ENCODE data around the gene ADA. TPM values are rescaled to one million over a fixed set of nuclear protein-coding genes. Genes with fewer than 3 reads are reported as not detected.

The ADA gene
- total RNA-seq, 6 donors from 2014 or later, result 5.0 to 9.4 (median 7.2) TPM

- Histone ChIP-seq H3K9me3 (no peaks in the 10 kb centered on the region), H3K27ac (peak overlapping the region in 3 of 4 donors; percentile 3 to 90 (median 35)), H3K36me3 (peaks cover 0 to 17% (median 9%) of the 10 kb centered on the region in 4 donors), H3K4me3 (no peak overlapping the region), H3K27me3 (no peaks in the 10 kb centered on the region), H3K4me1 (peaks cover 21 to 29% (median 24%) of the 10 kb centered on the region in 4 donors)
- 69% methylated on average over 3 of the region's 3 CpGs for WGBS, 2 donors
- no peak for DNase-seq
- no peak for ATAC-seq (ENCODE audit: low FRiP score in 2 of 2)
- no peak for TF ChIP-seq POLR2AphosphoS5 (IDR thresholded peaks at IDR 0.05)
- TF ChIP-seq, protein P1, sequence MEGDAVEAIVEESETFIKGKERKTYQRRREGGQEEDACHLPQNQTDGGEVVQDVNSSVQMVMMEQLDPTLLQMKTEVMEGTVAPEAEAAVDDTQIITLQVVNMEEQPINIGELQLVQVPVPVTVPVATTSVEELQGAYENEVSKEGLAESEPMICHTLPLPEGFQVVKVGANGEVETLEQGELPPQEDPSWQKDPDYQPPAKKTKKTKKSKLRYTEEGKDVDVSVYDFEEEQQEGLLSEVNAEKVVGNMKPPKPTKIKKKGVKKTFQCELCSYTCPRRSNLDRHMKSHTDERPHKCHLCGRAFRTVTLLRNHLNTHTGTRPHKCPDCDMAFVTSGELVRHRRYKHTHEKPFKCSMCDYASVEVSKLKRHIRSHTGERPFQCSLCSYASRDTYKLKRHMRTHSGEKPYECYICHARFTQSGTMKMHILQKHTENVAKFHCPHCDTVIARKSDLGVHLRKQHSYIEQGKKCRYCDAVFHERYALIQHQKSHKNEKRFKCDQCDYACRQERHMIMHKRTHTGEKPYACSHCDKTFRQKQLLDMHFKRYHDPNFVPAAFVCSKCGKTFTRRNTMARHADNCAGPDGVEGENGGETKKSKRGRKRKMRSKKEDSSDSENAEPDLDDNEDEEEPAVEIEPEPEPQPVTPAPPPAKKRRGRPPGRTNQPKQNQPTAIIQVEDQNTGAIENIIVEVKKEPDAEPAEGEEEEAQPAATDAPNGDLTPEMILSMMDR (IDR thresholded peaks at IDR 0.05), result no peak
- TF ChIP-seq EP300 (IDR thresholded peaks at IDR 0.05), result no peak
- TF ChIP-seq POLR2A (IDR thresholded peaks at IDR 0.05), result no peak
These were observed 65.1 kb downstream of the ADA start for GRCh38 chr20:44586289-44586911.

DNA sequence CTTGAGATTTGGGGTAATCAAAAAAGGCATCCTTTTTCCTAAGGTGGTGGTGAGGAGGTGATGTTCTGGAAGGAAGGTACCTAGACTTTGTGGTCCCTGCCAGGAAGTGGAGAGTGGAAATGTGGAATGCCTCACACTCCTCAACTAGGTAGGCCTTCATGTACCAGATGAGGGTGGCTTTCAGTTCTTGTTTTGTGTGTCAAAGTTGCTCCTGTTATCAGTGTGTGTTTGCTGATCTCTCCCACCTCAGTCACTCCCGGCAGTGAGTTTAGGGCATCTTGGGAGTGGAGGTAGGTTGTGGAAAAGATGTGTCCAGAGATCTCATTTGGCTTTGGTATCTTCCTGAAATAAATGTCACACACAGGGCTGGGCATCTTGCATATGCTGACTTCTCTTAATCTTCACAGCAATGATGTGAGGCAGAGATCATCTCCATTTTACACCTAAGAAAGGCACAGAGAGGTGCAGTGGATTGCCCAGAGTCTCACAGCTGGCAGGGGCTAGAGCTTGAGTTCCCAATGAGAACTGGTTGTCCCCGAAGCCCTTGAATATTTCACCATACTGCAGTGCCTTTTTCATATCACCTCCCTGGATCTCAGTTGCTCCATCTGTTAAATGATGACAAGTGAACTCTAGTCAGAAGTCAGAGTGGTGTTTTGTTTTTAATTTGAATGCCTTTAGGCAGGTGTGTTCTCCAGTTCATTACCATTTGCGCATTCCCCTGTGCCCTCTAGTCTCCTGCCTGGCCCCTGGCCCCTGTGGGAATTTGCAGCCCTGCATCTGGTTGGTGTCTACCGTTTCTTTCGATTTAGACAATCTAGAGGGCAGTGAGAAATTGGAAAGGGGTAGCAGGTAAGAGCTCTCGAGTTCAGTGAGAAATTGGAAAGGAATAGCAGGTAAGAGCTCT, 66.2 kb downstream of the ADA start:
- Histone ChIP-seq H3K27ac (peak overlapping the region; percentile 4 to 95 (median 67)), H3K36me3 (peaks cover 0 to 6% (median 1%) of the 10 kb centered on the region in 4 donors), H3K27me3 (no peaks in the 10 kb centered on the region), H3K4me1 (peaks cover 29 to 39% (median 34%) of the 10 kb centered on the region in 4 donors), H3K4me3 (peak overlapping the region in 3 of 4 donors; percentile 34 to 45 (median 44)), H3K9me3 (no peaks in the 10 kb centered on the region)
- WGBS, 2 donors, result 66 to 76% methylated on average over 6 of the region's 6 CpGs
- ATAC-seq (ENCODE audit: low FRiP score in 2 of 2) (no peak), DNase-seq (no peak)
- TF ChIP-seq POLR2A (IDR thresholded peaks at IDR 0.05) (no peak), EP300 (IDR thresholded peaks at IDR 0.05) (no peak)

GRCh38 chr20:44584162-44584561, 67.3 kb downstream of the ADA start:
- TF ChIP-seq, protein P1 (IDR thresholded peaks at IDR 0.05), result peak in 1 of 6 experiments; percentile 12
- no peak for TF ChIP-seq POLR2AphosphoS5 (IDR thresholded peaks at IDR 0.05)
- DNase-seq (no peak), ATAC-seq (ENCODE audit: low FRiP score in 2 of 2) (no peak)
- Histone ChIP-seq H3K36me3 (no peaks in the 10 kb centered on the region), H3K4me3 (peak overlapping the region in 3 of 4 donors; percentile 34 to 45 (median 44)), H3K4me1 (peaks cover 34 to 46% (median 43%) of the 10 kb centered on the region in 4 donors), H3K27ac (peak overlapping the region; percentile 81 to 95 (median 86)), H3K9me3 (no peaks in the 10 kb centered on the region), H3K27me3 (no peaks in the 10 kb centered on the region)
- 67 to 70% methylated on average over 4 of the region's 4 CpGs for WGBS, 2 donors

DNA sequence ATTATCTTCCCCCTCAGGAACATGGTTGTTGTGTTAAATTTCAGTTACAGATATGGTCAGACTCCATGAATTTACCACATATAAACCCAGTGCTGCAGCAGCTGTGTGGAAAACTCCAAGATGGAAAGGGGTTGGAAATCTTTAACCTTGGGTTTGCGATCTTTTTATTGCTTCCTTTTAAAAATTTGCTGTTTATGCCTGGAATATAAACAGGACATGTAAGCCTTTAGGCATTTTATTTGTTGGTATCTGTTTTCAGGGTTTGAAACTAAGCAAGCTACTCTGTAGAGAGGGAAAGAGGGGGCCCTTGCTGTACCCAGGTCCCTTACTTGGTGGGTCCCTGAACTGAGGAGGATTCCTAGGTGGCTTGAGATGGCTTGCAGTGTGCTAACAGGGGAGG, 68.3 kb downstream of the ADA start:
- H3K27me3 ChIP-seq, result no peaks in the 10 kb centered on the region
- H3K27ac ChIP-seq, result peak overlapping the region; percentile 81 to 95 (median 86)
- H3K9me3 ChIP-seq, result no peaks in the 10 kb centered on the region
- no peaks in the 10 kb centered on the region for H3K36me3 ChIP-seq
- H3K4me3 ChIP-seq, result peak overlapping the region; percentile 15 to 45 (median 39)
- no peak for ATAC-seq (ENCODE audit: low FRiP score in 2 of 2)
- H3K4me1 ChIP-seq, result peaks cover 34 to 46% (median 44%) of the 10 kb centered on the region in 4 donors
- TF ChIP-seq, protein P1 (IDR thresholded peaks at IDR 0.05), result no peak
- TF ChIP-seq POLR2AphosphoS5 (IDR thresholded peaks at IDR 0.05) (no peak), POLR2A (IDR thresholded peaks at IDR 0.05) (no peak), EP300 (IDR thresholded peaks at IDR 0.05) (no peak)
- DNase-seq, result no peak
- 58 to 69% methylated on average over 1 of the region's 1 CpG for WGBS, 2 donors

DNA sequence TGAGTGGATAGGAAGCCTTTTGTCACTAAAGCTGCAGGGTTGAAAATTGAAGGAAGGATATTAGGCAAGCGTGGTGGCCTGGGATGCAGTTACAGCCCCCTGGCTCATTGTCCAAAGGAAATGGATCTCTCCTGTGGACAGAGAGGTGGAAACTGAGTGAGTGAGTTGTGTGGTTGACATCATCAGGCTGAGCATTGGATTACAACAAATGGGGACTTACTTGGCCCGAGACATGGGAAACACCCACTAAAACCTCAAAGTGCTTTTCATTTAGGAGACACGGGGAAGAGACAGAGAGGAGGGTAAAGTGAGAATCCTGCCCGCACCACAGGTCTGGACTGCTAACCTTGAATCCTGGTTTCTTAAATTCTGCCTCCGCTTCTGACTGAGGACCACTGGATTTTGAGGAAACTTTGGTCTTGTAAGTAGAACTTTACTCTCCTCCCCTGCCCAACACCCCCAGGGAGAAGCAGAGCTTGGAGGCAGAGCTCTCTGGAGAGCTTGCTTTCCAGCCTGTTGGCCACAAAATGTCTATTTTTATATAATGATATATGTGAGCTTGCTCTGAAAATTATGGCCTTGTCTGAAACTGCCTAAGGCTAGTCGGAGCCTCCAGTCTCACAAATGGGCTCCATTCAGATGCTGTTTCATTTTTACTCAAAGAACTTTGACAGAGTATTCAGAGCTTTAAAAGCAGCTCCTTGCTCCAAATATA, 69.0 kb downstream of the ADA start, which contains the start of gene PKIG:
PKIG (plus strand) TSS at position 269 of the 715 bp plus-strand sequence. CDS start 31,978 bp downstream, outside the sequence.
- DNase-seq (no peak), ATAC-seq (ENCODE audit: low FRiP score in 2 of 2) (peak; percentile 72 to 90)
- peaks cover 31 to 46% (median 42%) of the 10 kb centered on the region in 4 donors for H3K4me1 ChIP-seq
- WGBS, 2 donors, result 32 to 48% methylated on average over 6 of the region's 6 CpGs
- H3K4me3 ChIP-seq, result peak within 1 kb of the TSS; percentile 34 to 45 (median 40)
- H3K9me3 ChIP-seq, result no peaks in the 10 kb centered on the region
- peak within 1 kb of the TSS; percentile 81 to 95 (median 86) for H3K27ac ChIP-seq
- TF ChIP-seq, protein P1 (IDR thresholded peaks at IDR 0.05), result no peak
- TF ChIP-seq POLR2AphosphoS5 (IDR thresholded peaks at IDR 0.05) (peak; percentile 73 to 74), EP300 (IDR thresholded peaks at IDR 0.05) (peak in 1 of 4 donors; percentile 62), POLR2A (IDR thresholded peaks at IDR 0.05) (peak in 2 of 4 donors; percentile 35 to 65)
- no peaks in the 10 kb centered on the region for H3K36me3 ChIP-seq
- H3K27me3 ChIP-seq, result no peaks in the 10 kb centered on the region
